ENCODE data around the gene APOBEC3A. TPM values are rescaled to one million over a fixed set of nuclear protein-coding genes. Genes with fewer than 3 reads are reported as not detected.

APOBEC3A gene
- polyA plus RNA-seq, 1 of the 3 experiments (the other 2 are of a cell fraction) = not detected

DNA sequence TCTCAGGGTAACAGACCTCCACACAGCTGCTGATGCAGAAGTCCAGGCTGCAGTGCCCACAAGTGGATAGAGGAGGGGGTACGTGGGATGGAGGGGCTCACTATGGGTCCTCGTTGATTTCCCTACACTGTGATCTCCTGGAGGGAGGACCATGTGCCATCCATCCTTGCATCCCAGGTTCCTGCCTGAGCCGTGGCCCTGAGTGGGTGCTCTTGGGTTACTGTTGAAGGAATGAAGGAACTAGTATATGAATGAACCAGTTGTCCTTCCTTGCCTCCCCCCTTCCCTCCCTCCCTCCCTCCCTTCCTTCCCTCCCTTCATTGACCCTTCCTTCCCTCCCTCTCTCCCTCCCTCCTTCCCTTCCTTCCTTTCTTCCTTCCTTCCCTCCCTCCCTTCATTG is 40.1 kb downstream of the APOBEC3A start:
- Histone ChIP-seq H3K9ac (no peak overlapping the region), H3K4me2 (no peak overlapping the region), H3K4me3 (ENCODE audit: low read depth in 2 of 2, low read length in 1 of 2) (no peak overlapping the region), H3K27ac (ENCODE audit: low read depth in 2 of 2, low read length in 1 of 2) (no peak overlapping the region), H3K79me2 (ENCODE audit: insufficient read depth) (no peaks in the 10 kb centered on the region), H3K9me3 (no peaks in the 10 kb centered on the region), H3K9me2 (no peaks in the 10 kb centered on the region), H3F3A (replicated peaks; ENCODE audit: insufficient read depth) (no peaks in the 10 kb centered on the region), H3K4me1 (ENCODE audit: control insufficient read depth in 1 of 2, insufficient read depth in 2 of 2, low read depth in 1 of 2, low read length in 1 of 2) (no peaks in the 10 kb centered on the region; a peak in 1 of 4 replicates), H4K20me1 (ENCODE audit: insufficient read depth) (no peaks in the 10 kb centered on the region), H3K27me3 (ENCODE audit: insufficient read depth) (no peaks in the 10 kb centered on the region; the same call in 1 of the 2 replicates), H2AFZ (ENCODE audit: low read depth) (no peak overlapping the region), H3K36me3 (replicated peaks in 1 of 2; ENCODE audit: control insufficient read depth in 1 of 2, insufficient read depth in 2 of 2, low read length in 1 of 2) (no peaks in the 10 kb centered on the region)
- WGBS (ENCODE audit: low lambda C conversion rate) = no CpG with 5 or more reads among the region's 3 CpGs
- no peak for DNase-seq
- ChIA-PET CTCF (no interaction called here), POLR2A (no interaction called here)
- TF ChIP-seq FOXM1 (IDR thresholded peaks at IDR 0.05; ENCODE audit: low read depth) = no peak
- no peak for TF ChIP-seq MEF2A (IDR thresholded peaks at IDR 0.05; ENCODE audit: borderline replicate concordance, low read depth)
- TF ChIP-seq, protein P1, sequence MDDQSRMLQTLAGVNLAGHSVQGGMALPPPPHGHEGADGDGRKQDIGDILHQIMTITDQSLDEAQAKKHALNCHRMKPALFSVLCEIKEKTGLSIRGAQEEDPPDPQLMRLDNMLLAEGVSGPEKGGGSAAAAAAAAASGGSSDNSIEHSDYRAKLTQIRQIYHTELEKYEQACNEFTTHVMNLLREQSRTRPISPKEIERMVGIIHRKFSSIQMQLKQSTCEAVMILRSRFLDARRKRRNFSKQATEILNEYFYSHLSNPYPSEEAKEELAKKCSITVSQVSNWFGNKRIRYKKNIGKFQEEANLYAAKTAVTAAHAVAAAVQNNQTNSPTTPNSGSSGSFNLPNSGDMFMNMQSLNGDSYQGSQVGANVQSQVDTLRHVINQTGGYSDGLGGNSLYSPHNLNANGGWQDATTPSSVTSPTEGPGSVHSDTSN (IDR thresholded peaks at IDR 0.05) = no peak
- no peak for TF ChIP-seq EZH2phosphoT487 (IDR thresholded peaks at IDR 0.05; ENCODE audit: borderline replicate concordance, low read depth)
- no peak for TF ChIP-seq RXRA (IDR thresholded peaks at IDR 0.05; ENCODE audit: borderline replicate concordance, low read depth)
- TF ChIP-seq RAD21 (IDR thresholded peaks at IDR 0.05; ENCODE audit: low read length) = no peak
- TF ChIP-seq, protein P2, sequence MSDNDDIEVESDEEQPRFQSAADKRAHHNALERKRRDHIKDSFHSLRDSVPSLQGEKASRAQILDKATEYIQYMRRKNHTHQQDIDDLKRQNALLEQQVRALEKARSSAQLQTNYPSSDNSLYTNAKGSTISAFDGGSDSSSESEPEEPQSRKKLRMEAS (IDR thresholded peaks at IDR 0.05; ENCODE audit: low read depth) = no peak
- TF ChIP-seq, protein P3, sequence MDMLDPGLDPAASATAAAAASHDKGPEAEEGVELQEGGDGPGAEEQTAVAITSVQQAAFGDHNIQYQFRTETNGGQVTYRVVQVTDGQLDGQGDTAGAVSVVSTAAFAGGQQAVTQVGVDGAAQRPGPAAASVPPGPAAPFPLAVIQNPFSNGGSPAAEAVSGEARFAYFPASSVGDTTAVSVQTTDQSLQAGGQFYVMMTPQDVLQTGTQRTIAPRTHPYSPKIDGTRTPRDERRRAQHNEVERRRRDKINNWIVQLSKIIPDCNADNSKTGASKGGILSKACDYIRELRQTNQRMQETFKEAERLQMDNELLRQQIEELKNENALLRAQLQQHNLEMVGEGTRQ (IDR thresholded peaks at IDR 0.05; ENCODE audit: borderline replicate concordance, low read depth, low read length) = no peak
- no peak for TF ChIP-seq GABPA (IDR thresholded peaks at IDR 0.05; ENCODE audit: low read depth)
- no peak for TF ChIP-seq TCF12 (IDR thresholded peaks at IDR 0.05)
- TF ChIP-seq YY1 (IDR thresholded peaks at IDR 0.05; ENCODE audit: low read depth) = no peak
- TF ChIP-seq, protein P4, sequence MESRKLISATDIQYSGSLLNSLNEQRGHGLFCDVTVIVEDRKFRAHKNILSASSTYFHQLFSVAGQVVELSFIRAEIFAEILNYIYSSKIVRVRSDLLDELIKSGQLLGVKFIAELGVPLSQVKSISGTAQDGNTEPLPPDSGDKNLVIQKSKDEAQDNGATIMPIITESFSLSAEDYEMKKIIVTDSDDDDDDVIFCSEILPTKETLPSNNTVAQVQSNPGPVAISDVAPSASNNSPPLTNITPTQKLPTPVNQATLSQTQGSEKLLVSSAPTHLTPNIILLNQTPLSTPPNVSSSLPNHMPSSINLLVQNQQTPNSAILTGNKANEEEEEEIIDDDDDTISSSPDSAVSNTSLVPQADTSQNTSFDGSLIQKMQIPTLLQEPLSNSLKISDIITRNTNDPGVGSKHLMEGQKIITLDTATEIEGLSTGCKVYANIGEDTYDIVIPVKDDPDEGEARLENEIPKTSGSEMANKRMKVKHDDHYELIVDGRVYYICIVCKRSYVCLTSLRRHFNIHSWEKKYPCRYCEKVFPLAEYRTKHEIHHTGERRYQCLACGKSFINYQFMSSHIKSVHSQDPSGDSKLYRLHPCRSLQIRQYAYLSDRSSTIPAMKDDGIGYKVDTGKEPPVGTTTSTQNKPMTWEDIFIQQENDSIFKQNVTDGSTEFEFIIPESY (IDR thresholded peaks at IDR 0.05; ENCODE audit: borderline replicate concordance, low read depth) = no peak
- TF ChIP-seq TAF1 (IDR thresholded peaks at IDR 0.05; ENCODE audit: borderline replicate concordance, low read depth, low read length) = no peak
- no peak for TF ChIP-seq SMC3 (IDR thresholded peaks at IDR 0.05; ENCODE audit: low read depth, low read length)
- TF ChIP-seq FOSL2 (IDR thresholded peaks at IDR 0.05; ENCODE audit: borderline replicate concordance, low read depth) = no peak
